ENCODE results near the gene CABLES1.
"Not testable (repeated sequence)": the region's sequence is repeated elsewhere in the genome, so short reads cannot be mapped to it uniquely, and the experiment has no call there.

The CABLES1 gene

GRCh38 chr18:23285581-23285980 lies 150.3 kb downstream of the CABLES1 start:
- DNase-seq (ENCODE audit: low read depth in 2 of 2), result not testable (repeated sequence)

- no peak for DNase-seq (ENCODE audit: low read depth in 2 of 2)
Observed at GRCh38 chr18:23291456-23292205, 156.3 kb downstream of the CABLES1 start.

DNA sequence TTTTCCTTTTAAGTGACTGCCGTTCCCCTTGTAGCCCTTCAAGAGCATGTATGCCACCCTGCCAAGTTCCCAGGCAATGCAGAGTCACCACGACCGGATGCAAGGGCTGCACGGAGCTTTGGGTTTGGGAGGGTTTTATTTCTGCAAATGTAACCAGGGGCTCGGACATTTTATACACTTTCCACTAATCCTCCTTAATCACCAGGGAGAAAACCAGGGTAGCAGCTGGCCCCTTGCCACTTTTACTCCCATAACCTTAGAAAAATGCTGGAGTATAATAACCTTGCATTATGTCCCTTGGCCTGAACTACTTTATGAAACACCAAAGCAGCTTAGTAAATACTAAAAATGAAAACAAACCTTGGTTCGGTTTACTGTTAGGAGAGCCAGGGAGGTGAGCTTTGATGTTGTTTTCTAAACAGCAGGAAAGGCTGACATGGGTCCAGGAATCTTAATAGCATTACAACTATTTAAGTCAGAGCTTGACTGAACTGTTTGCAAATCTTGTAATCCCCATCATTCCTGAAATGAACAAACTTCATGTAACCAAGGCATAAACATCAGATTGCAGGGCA lies 165.0 kb downstream of the CABLES1 start:
- no peak for DNase-seq (ENCODE audit: low read depth in 2 of 2)

- no peak for DNase-seq (ENCODE audit: low read depth in 2 of 2)
Observed at GRCh38 chr18:23301972-23302371, 166.7 kb downstream of the CABLES1 start.

GRCh38 chr18:23302511-23302850 lies 167.2 kb downstream of the CABLES1 start:
- DNase-seq (ENCODE audit: low read depth in 2 of 2), result no peak

DNA sequence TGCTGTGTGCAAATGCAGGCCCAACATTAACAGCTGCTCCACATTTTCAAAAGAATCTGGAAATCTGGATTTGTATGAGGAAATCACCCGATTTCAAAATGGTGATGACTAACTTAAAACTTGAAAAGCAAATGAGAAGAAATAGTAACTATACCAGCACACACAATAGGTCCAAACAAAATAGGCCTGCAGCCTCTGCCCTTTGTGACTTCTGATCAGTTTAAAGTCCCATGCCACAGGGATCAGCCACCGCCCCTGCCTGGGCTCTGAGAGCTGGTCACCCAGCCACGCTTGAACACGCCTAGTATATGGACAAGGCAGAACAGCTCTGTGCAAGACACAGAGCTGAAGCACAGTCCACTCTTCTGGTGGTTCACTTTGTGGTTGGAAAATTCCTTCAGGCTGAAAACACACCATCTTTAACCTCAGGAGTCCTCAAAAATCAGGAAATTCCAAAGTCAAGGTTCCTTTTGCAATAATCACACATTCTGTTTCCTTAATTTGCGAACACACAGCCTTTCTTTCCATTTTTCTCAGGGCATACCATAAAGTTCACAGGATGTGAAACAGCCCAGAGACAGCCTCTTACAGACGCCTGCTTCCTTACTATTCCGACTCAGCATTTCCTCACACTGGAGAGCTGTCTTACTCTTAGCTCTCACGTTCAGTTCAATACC lies 167.7 kb downstream of the CABLES1 start:
- DNase-seq (ENCODE audit: low read depth in 2 of 2), result no peak

- DNase-seq (ENCODE audit: low read depth in 2 of 2), result no peak
Observed at GRCh38 chr18:23306822-23307221, 171.5 kb downstream of the CABLES1 start.

DNA sequence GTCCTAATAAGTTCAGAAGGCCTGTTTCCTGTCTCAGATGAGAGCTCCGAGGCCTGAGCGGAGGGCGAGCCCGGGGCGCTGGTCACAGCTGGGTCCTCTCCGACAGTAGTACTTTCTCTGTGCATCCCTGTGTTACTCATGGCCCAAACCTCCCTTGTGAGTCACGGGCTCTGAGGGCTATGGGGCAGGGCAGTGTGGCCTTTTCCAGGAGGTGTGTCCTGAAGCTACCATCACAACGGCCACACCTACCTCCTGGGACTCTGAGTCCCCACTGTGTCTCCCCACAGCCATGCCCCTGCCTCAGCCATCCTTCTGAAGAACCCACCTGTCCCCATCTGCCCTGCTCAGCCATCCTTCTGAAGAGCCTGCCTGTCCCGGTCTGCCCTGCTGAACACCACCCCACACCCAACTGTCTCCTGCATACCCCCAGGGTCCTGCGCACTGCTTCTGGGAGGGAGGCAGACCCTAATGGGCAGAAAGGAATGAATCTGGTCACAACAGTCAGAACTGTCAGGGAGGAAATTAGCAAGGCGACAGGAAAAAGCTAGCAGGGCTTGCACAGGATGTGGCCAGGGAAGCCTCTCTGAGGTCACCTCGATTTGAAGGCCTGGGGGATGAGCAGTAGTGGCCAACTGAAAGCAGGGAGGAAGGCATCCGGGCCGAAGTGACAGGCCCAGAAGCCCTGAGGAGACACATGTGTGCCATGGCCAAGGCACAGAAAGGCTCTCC lies 172.4 kb downstream of the CABLES1 start:
- DNase-seq (ENCODE audit: low read depth in 2 of 2), result no peak

Measured in stimulated activated CD8-positive, alpha-beta memory T cell treated with anti-CD3 and anti-CD28 coated beads, Interleukin-15, amount 100 ng/mL, for 48 hours (primary cell).